Limb (tissue), 2 donors: ENCODE results near the gene YPEL3.
"Not testable (repeated sequence)": the region's sequence is repeated elsewhere in the genome, so short reads cannot be mapped to it uniquely, and the experiment has no call there.

ENCODE experiments used
- DNase-seq, 2 donors: peaks; one replicate each; pipeline ENCODE4 v3.0.0-alpha.2; 2016; ENCODE audit errors: extremely low spot score in 2 of 2

The YPEL3 gene

DNA sequence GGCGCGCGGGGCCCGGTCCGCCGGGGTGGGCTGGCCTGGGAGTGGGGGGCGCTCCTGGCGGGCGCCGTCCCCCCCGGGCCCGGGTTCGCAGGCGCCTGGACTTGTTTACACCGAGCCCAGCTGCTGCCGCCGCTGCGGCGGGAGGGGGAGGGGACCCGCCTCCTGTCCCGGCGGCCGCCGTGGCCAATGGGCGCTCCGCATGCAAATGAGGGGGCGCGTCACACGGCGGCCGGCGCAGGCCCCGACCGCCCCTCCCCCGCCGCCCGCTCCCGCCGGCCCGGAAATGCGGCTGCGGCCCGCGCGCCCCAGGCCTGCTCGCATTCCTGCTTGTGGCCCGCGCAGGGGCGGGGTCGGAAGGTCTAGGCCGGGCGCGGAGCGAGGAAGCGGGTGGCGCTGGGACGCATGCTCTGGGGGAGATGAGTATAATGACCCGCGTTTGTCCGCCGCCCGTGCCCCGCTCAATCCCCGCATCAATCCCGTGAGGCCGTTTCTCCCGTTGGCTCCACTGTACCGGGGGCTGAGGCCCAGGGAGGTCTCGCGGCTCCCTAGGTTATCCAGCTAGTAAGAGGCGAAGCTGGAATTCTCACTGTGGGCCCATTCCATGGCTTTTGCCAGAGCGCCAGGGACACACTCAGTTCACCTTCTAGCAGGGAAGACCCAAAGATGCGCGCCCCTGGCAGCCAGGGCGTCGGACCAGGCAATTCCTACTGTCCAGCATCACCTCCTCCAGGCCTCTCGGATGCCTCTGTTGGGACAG is at the start of gene YPEL3:
TSS of gene YPEL3 (minus strand) at position 109 of the 757 bp plus-strand sequence. CDS start 731 bp downstream, outside the sequence.
- DNase-seq: peak; percentile 88 to 94

DNA sequence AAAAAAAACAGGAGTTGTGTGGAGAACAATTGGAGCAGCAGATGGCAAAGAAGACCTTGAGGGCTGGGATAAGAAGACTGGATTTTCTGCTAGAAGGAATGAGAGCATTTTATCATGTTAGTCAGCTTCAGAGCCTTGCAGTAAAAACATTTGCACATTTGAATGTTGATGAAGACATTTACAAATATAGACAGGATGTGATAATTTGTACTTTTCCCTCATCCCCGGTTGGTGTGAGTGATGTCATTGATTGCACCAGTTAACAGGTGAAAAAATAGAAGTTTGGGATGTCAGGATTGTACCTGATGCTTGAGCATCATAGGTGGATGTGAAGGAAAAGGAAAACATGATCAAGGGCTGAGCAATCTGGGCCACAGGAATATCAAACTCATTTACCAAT is 49.6 kb upstream of the YPEL3 start:
- DNase-seq: no peak

DNA sequence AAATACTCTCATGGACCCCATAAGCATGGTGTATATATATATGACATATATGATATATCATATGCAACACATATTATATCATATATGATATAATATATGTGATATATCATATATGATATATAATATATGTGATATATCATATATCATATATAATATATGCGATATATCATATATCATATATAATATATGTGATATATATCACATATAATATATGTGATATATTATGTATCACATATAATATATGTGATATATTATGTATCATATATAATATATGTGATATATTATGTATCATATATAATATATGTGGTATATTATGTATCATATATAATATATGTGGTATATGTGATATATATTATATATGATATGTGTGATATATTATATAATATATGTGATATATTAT is 48.9 kb upstream of the YPEL3 start:
- DNase-seq: no peak

GRCh38 chr16:30144017-30144416 is 48.0 kb upstream of the YPEL3 start:
- no peak for DNase-seq

DNA sequence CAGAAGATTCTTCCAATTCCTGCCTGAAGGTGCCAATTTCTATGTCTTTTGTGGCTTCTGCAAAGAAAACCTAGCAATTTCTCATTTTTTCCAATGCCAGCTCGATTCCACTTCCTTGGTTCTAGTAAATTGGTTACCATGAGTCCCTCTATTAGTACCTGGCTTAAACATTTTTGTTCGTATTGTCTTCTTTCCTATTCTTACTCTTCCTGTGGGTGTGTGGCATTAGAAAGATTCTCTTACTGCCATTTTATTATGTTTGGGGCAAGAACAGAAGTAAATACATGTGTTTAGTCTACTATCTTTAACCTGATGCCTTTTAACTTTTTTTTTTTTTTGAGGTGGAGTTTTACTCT is 47.3 kb upstream of the YPEL3 start:
- no peak for DNase-seq

DNA sequence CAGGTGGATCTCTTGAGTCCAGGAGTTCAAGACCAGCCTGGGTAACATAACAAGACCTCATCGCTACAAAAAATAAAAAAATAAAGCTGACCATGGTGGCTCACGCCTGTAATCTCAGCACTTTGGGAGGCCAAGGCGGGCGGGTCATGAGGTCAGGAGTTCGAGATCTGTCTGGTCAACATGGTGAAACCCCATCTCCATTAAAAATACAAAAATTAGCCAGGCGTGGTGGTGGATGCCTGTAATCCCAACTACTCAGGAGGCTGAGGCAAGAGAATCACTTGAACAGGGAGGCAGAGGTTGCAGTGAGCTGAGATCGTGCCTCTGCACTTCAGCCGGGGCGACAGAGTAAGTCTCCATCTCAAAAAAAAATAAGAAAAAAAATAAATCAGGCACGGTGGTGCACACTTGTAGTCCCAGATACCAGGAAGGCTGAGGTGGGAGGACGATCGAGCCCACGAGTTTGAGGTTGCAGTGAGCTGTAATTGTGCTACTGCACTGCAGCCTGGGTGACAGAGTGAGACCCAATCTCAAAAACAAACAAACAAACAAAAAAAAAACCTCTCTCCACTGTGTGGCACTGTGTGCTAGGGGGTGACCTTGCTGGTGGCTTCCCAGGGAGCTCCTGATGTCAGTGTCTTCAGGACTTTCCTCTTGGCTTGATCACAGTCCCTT is 46.8 kb upstream of the YPEL3 start:
- DNase-seq: no peak

DNA sequence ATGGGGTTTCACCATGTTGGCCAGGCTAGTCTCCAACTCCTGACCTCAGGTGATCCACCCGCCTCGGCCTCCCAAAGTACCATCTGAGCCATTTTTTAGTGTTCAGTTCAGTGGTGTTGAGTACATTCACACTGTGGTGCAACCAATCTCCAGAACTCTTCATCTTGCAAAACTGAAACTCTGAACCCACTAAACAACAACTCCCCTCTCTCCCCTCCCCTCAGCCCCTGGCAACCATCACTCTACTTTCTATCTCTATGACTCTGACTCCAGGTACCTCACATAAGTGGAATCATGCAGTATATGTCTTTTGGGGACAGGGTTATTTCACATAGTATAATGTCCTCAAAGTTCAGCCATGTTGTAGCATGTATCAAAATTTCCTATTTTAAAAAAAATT is 45.7 kb upstream of the YPEL3 start:
- no peak for DNase-seq

DNA sequence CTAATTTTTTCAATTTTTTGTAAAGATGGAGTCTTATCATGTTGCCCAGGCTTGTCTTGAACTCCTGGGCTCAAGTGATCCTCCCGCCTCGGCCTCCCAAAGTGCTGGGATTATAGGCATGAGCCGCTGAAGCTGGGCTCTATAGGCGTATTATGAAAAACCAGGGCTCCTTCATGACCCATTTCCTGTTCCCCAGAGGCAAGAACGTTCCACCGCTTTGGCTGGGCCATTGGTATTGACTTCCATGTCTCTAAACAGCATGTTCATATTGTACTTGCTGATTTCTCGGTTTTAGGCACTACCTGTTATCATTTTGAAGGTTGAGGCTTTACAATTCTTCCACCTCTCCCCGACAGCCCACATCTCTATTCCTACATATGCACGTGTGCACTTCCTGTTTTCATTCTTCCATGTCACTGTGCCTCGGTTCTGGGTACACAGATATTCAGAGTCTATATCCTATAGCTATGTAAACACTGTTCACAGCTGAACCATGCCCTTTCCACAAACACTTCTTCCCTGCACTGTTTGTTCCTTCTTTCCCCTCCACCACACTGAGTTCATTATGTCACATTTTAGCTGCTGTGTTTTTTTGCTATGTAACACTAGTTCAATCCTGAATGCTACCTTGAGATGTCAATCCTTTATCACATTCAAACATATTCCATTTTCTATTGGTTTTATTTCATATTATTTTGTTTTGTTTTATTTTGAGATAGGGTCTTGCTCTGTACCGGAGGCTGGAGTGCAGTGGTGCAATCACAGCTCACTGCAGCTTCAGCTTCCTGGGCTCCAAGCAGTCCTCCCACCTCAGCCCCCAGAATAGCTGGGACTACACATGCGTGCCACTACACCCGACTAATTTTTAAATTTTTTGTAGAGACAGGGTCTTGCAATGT is 43.8 kb upstream of the YPEL3 start:
- no peak for DNase-seq

DNA sequence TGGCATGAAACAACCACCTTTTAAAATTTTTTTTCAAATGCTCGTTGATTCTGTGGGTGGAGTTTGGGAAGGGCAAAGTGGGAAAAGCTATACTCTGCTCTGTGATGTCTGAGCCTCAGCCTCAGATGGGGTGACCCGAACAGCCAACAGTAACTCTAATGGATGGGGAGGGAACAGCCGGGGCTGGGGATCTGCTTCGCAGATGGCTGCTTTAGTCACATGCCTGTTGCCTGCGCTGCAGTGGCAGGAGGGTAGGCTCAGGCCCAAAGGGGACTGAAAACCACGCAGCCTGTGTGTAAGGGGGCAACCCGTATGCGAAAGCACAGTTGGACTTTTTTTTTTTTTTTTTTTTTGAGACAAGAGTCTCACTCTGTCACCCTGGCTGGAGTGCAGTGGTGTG is 41.9 kb upstream of the YPEL3 start:
- no peak for DNase-seq

- no peak for DNase-seq
Observed at GRCh38 chr16:30136971-30137605, 41.1 kb upstream of the YPEL3 start.

DNA sequence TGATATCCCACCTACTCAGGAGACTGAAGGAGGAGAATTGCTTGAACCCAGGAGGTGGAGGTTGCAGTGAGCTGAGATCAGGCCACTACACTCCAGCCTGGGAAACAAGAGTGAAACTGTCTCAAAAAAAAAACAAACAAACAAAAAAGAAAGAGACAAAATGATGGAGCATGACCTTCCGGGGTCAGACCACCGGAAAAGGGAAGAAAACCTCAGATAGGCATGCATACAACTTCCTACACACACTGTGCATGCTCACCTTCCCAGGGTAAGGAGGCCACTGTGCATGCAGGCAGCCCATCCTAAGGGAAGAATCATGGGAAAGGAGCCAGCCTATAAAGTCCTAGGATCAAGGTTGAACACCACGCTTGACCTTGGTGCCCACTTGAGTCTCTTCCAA is 36.6 kb upstream of the YPEL3 start:
- DNase-seq: no peak

DNA sequence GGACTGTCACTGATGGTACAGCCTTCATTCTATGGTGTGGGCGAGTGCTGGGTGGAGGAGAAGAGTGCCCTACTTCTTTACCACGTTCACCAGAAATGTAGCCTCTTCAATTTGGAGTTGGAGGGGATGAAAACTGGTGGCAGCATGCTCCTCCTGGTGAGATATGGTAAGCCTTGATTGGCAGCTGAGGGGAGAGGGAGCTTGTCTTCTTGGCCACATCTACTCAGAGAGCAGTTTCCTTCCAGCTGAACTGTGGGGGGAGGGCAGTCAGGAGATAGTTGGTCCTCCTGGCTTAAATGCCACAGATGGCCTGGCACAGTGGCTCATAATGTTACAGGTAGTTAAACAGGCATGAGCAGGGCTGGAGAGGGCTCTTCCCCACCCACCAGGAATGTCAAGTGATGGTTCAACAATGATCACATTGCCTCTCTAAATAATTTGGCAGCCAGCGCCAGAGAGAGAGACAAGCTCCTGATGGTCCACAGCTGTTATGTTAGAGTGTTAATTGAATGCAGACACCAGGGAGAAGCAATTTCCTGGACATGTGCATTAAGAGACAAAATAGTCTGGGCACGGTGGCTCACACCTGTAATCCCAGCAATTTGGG is 36.0 kb upstream of the YPEL3 start:
- no peak for DNase-seq

DNA sequence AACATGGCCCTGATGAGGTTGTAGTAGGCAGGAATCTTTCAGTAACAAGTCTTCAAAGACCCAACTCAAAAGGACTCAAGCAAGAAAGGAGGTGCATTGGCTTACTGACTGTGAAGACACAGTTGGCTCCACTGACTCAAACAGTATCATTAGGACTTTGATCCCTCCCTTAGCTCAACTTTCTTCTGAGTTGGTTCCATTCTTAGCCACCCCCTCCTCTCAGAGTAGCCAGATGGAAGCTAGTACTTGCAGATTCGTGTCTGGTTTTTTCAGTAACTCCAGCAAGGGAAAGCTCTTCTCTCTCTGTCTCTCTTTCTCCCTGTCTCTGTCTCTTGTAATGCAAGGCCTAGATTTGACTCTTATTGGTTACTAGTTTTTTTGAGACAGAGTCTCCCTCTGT is 32.0 kb upstream of the YPEL3 start:
- DNase-seq: no peak

- DNase-seq: not testable (repeated sequence)
Observed at GRCh38 chr16:30125690-30126089, 29.7 kb upstream of the YPEL3 start.

DNA sequence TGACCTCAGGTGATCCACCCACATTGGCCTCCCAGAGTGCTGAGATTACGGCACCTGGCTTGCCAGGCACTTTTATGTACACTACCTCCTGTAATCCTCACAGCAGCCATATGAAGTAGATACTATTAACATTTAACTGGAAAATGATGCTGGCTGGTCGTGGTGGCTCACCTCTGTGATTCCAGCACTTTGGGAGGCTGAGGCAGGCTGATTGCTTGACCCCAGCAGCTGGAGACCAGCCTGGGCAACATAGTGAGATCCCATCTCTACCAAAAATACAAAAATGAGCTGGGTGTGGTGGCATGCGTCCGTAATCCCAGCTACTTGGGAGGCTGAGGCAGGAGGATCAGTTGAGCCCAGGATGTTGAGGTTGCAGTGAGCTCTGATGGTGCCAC is 29.0 kb upstream of the YPEL3 start:
- no peak for DNase-seq

GRCh38 chr16:30122604-30123160 is 26.7 kb upstream of the YPEL3 start:
- DNase-seq: no peak

GRCh38 chr16:30121741-30122571 is 25.9 kb upstream of the YPEL3 start:
- DNase-seq: peak in 1 of 2 donors; percentile 36

DNA sequence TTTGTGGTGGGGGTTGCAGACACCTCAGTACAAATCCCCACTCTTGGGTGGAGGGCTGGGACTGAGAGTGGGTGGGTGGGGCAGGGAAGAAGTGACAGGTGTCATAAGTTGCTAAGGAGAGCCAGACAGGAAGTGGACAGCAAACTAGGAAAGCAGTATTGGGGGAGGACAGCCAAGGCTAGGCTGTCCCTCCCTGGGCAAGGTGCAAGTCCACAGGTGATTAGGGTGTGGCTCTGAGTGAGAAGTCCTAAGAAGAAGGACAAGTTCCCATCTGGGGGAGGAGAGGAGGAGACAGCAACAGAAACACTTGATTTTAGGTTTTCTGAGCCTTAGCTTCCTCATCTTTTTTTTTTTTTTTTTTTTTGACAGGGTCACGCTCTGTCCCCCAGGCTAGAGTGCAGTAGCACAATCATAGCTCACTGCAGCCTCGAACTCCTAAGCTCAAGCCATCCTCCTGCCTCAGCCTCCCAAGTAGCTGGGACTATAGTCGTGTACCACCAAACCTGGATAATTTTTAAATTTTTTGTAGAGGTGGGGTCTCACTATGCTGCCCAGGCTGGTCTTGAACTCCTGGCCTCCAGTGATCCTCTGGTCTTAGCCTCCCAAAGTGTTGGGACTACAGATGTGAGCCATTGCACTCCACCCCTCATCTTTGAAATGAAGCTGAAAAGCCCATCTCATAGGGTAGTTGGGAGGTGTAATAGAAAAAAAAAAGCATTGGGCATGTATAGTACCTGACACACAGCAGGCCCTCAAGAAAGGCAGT is 24.5 kb upstream of the YPEL3 start:
- no peak for DNase-seq

GRCh38 chr16:30119428-30119827 is 23.4 kb upstream of the YPEL3 start:
- no peak for DNase-seq
